ENCODE measurements around the gene SCAMP2.

DNA sequence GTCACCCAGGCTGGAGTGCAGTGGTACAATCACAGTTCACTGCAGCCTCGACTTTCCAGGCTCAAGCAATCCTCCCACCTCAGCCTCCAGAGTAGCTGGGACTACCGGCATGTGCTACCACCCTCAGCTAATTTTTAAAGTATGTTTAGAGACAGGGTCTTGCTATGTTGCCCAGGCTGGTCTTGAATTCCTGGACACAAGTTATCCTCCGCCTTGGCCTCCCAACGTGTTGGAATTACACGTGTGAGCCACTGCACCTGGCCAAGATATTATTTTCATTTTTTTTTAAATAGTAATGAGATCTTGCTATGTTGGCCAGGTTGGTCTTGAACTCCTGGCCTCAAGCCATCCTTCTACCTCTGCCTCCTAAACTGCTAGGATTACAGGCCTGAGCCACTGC lies 12.3 kb upstream of the SCAMP2 start:
- TF ChIP-seq POLR2A (IDR thresholded peaks at IDR 0.05), result no peak
- TF ChIP-seq, protein P1, sequence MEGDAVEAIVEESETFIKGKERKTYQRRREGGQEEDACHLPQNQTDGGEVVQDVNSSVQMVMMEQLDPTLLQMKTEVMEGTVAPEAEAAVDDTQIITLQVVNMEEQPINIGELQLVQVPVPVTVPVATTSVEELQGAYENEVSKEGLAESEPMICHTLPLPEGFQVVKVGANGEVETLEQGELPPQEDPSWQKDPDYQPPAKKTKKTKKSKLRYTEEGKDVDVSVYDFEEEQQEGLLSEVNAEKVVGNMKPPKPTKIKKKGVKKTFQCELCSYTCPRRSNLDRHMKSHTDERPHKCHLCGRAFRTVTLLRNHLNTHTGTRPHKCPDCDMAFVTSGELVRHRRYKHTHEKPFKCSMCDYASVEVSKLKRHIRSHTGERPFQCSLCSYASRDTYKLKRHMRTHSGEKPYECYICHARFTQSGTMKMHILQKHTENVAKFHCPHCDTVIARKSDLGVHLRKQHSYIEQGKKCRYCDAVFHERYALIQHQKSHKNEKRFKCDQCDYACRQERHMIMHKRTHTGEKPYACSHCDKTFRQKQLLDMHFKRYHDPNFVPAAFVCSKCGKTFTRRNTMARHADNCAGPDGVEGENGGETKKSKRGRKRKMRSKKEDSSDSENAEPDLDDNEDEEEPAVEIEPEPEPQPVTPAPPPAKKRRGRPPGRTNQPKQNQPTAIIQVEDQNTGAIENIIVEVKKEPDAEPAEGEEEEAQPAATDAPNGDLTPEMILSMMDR (IDR thresholded peaks at IDR 0.05), result no peak
